ENCODE data around the gene ST13.
"Not testable (repeated sequence)": the region's sequence is repeated elsewhere in the genome, so short reads cannot be mapped to it uniquely, and the experiment has no call there.

The ST13 gene

GRCh38 chr22:40856513-40857308 is at the start of gene ST13, which contains the start of gene XPNPEP3:
Gene ST13 (minus strand): TSS chr22:40856639. CDS start chr22:40856540, 99 bp downstream.
Gene XPNPEP3 (plus strand): TSS chr22:40857148. CDS start chr22:40857182, 34 bp downstream.
- H3K4me3 ChIP-seq = peak within 1 kb of the TSS; percentile 68 to 96 (median 85)
- H3K27ac ChIP-seq = peak within 1 kb of the TSS; percentile 79 to 99 (median 97)

GRCh38 chr22:40904101-40904500 is 47.7 kb upstream of the ST13 start:
- Histone ChIP-seq H3K27ac (no peak overlapping the region), H3K4me3 (no peak overlapping the region)

- Histone ChIP-seq H3K27ac (no peak overlapping the region), H3K4me3 (no peak overlapping the region)
Observed at GRCh38 chr22:40898850-40899357, 42.5 kb upstream of the ST13 start.

GRCh38 chr22:40894417-40894816 is 38.0 kb upstream of the ST13 start:
- Histone ChIP-seq H3K4me3 (no peak overlapping the region), H3K27ac (no peak overlapping the region)

GRCh38 chr22:40890881-40891280 is 34.4 kb upstream of the ST13 start:
- Histone ChIP-seq H3K27ac (no peak overlapping the region), H3K4me3 (no peak overlapping the region)

GRCh38 chr22:40889116-40889515 is 32.7 kb upstream of the ST13 start:
- H3K4me3 ChIP-seq = no peak overlapping the region
- H3K27ac ChIP-seq = no peak overlapping the region

GRCh38 chr22:40878922-40879321 is 22.5 kb upstream of the ST13 start:
- no peak overlapping the region for H3K4me3 ChIP-seq
- H3K27ac ChIP-seq = no peak overlapping the region

GRCh38 chr22:40877488-40877887 is 21.0 kb upstream of the ST13 start:
- no peak overlapping the region for H3K4me3 ChIP-seq

GRCh38 chr22:40876907-40877306 is 20.5 kb upstream of the ST13 start:
- Histone ChIP-seq H3K27ac (no peak overlapping the region), H3K4me3 (no peak overlapping the region)

More at GRCh38 chr22:40877488-40877887, 21.0 kb upstream of the ST13 start:
- H3K27ac ChIP-seq = no peak overlapping the region

GRCh38 chr22:40875111-40875510 is 18.7 kb upstream of the ST13 start:
- Histone ChIP-seq H3K27ac (no peak overlapping the region), H3K4me3 (no peak overlapping the region)

- Histone ChIP-seq H3K27ac (no peak overlapping the region), H3K4me3 (no peak overlapping the region)
Observed at GRCh38 chr22:40874016-40874415, 17.6 kb upstream of the ST13 start.

GRCh38 chr22:40868379-40868778 is 11.9 kb upstream of the ST13 start:
- H3K4me3 ChIP-seq, H3K27ac ChIP-seq: not testable (repeated sequence)

GRCh38 chr22:40867109-40867508 is 10.7 kb upstream of the ST13 start:
- Histone ChIP-seq H3K4me3 (no peak overlapping the region), H3K27ac (no peak overlapping the region)

- Histone ChIP-seq H3K4me3 (no peak overlapping the region), H3K27ac (no peak overlapping the region)
Observed at GRCh38 chr22:40862537-40862936, 6.1 kb upstream of the ST13 start.

- H3K4me3 ChIP-seq = no peak within 1 kb of the TSS
- no peak within 1 kb of the TSS for H3K27ac ChIP-seq
Observed at GRCh38 chr22:40862013-40862412, 5.6 kb upstream of the ST13 start, which contains the start of gene DNAJB7. Gene DNAJB7 (minus strand): TSS chr22:40862113. CDS start chr22:40861994, 119 bp downstream.

- Histone ChIP-seq H3K4me3 (peak overlapping the region; percentile 68 to 96 (median 85)), H3K27ac (peak overlapping the region; percentile 16 to 99 (median 97))
Observed at GRCh38 chr22:40857309-40857855, 943 bp upstream of the ST13 start.

GRCh38 chr22:40855979-40856512 is 393 bp downstream of the ST13 start:
- H3K27ac ChIP-seq = peak overlapping the region; percentile 79 to 99 (median 97)
- peak overlapping the region; percentile 68 to 96 (median 85) for H3K4me3 ChIP-seq

- Histone ChIP-seq H3K4me3 (peak overlapping the region; percentile 68 to 96 (median 85)), H3K27ac (peak overlapping the region in 18 of 21 experiments; percentile 81 to 99 (median 97))
Observed at GRCh38 chr22:40855071-40855978, 1.1 kb downstream of the ST13 start.

- Histone ChIP-seq H3K27ac (peak overlapping the region in 5 of 21 experiments; percentile 8 to 98 (median 75)), H3K4me3 (no peak overlapping the region)
Observed at GRCh38 chr22:40853961-40854360, 2.5 kb downstream of the ST13 start.
